Smooth muscle cell (in vitro differentiated cells): ENCODE results near the gene MDGA2. TPM values are rescaled to one million over a fixed set of nuclear protein-coding genes. Genes with fewer than 3 reads are reported as not detected.

ENCODE experiments used
- DNase-seq: peaks from one replicate; lab custom pipeline; 2025; ENCODE audit not compliant: unreplicated experiment; lab: John Stamatoyannopoulos, UW
- H2AFZ ChIP-seq: fragments of 200-600 bp; sonication (generic); 2 replicates; pipeline ENCODE4 v1.6.0; 2016; ENCODE audit warnings: antibody characterized with exemption, low read depth, mild to moderate bottlenecking
- H3F3A ChIP-seq: fragments of 200-600 bp; sonication (generic); 2 replicates; pipeline ENCODE4 v1.6.0; 2017; ENCODE audit warnings: antibody characterized with exemption, low read depth
- H3K27ac ChIP-seq: fragments of 200-600 bp; sonication (generic); 2 replicates; pipeline ENCODE4 v1.5.1; 2016; ENCODE audit warnings: low read depth, mild to moderate bottlenecking
- H3K27me3 ChIP-seq: fragments of 200-600 bp; sonication (generic); 2 replicates; pipeline ENCODE4 v1.6.1; 2016; ENCODE audit warnings: low read depth, mild to moderate bottlenecking
- H3K36me3 ChIP-seq: fragments of 200-600 bp; sonication (generic); 2 replicates; pipeline ENCODE4 v1.5.1; 2016; ENCODE audit warnings: low read depth
- H3K4me1 ChIP-seq: fragments of 200-600 bp; sonication (generic); 2 replicates; pipeline ENCODE4 v1.5.1; 2016; ENCODE audit warnings: low read depth
- H3K4me2 ChIP-seq: fragments of 200-600 bp; sonication (generic); 2 replicates; pipeline ENCODE4 v1.6.0; 2016; ENCODE audit warnings: mild to moderate bottlenecking
- H3K4me3 ChIP-seq: fragments of 200-600 bp; sonication (generic); 2 replicates; pipeline ENCODE4 v1.5.1; 2016; ENCODE audit warnings: mild to moderate bottlenecking
- H3K79me2 ChIP-seq: fragments of 200-600 bp; sonication (generic); 2 replicates; pipeline ENCODE4 v1.6.0; 2016; ENCODE audit warnings: low read depth, mild to moderate bottlenecking
- H3K9ac ChIP-seq: fragments of 200-600 bp; sonication (generic); 2 replicates; pipeline ENCODE4 v1.6.0; 2016; ENCODE audit warnings: low read depth
- H3K9me3 ChIP-seq: fragments of 200-600 bp; sonication (generic); replicated peaks from 2 replicates; pipeline ENCODE4 v1.5.1; 2016; ENCODE audit warnings: low read depth
- H4K20me1 ChIP-seq: fragments of 200-600 bp; sonication (generic); 2 replicates; pipeline ENCODE4 v1.6.0; 2016; ENCODE audit warnings: low read depth
- CTCF ChIP-seq: fragments of 200-600 bp; sonication (generic); IDR thresholded peaks from 2 replicates; pipeline ENCODE4 v1.5.1; 2017; ENCODE audit warnings: borderline replicate concordance, mild to moderate bottlenecking, antibody characterized with exemption; ENCODE audit not compliant: insufficient read depth, poor library complexity, severe bottlenecking
- WGBS: methylation state at CpG from one replicate; pipeline ENCODE4 v1.1.7; 2016; ENCODE audit warnings: low lambda C conversion rate; 5-methylcytosine and 5-hydroxymethylcytosine counted together
- polyA plus RNA-seq: library from polyadenylated mRNA; unstranded; fragments of >200 nt; fragmentation: Nextera tagmentation; extraction: Ambion mirVana; gene quantifications from 2 replicates; pipeline ENCODE4 v1.2.1, GENCODE V29; 2016
- total RNA-seq: library from RNA; depleted of rRNA; stranded (reverse); fragments of >200 nt; gene quantifications from 2 replicates; pipeline ENCODE4 v1.2.3, GENCODE V29; 2014

The MDGA2 gene
- total and polyA plus RNA-seq, 2 experiments from 2014 or later: 1.4 to 1.8 TPM

GRCh38 chr14:47009615-47010014 lies 665.8 kb downstream of the MDGA2 start:
- Histone ChIP-seq H3K27ac (no peak overlapping the region), H3K27me3 (no peaks in the 10 kb centered on the region), H4K20me1 (no peaks in the 10 kb centered on the region), H3K4me3 (no peak overlapping the region), H3K4me2 (no peak overlapping the region), H3K9me3 (no peaks in the 10 kb centered on the region), H3K9ac (no peak overlapping the region), H3K79me2 (no peaks in the 10 kb centered on the region), H3F3A (no peaks in the 10 kb centered on the region), H3K4me1 (no peaks in the 10 kb centered on the region), H2AFZ (no peak overlapping the region), H3K36me3 (no peaks in the 10 kb centered on the region)
- WGBS: 71% methylated on average over 3 of the region's 3 CpGs
- DNase-seq: no peak
- TF ChIP-seq CTCF: no peak

- Histone ChIP-seq H3K4me3 (no peak overlapping the region), H3K4me1 (no peaks in the 10 kb centered on the region), H3K4me2 (no peak overlapping the region), H2AFZ (no peak overlapping the region), H3K27me3 (no peaks in the 10 kb centered on the region), H3K79me2 (no peaks in the 10 kb centered on the region), H3K9ac (no peak overlapping the region), H3F3A (no peaks in the 10 kb centered on the region), H3K27ac (no peak overlapping the region), H3K9me3 (no peaks in the 10 kb centered on the region), H4K20me1 (no peaks in the 10 kb centered on the region), H3K36me3 (no peaks in the 10 kb centered on the region)
- WGBS: 94% methylated on average over 2 of the region's 2 CpGs
- no peak for TF ChIP-seq CTCF
- DNase-seq: no peak
These were observed 666.7 kb downstream of the MDGA2 start for GRCh38 chr14:47008732-47009131.

GRCh38 chr14:46999661-47000060 lies 675.7 kb downstream of the MDGA2 start:
- Histone ChIP-seq H3F3A (no peaks in the 10 kb centered on the region), H2AFZ (no peak overlapping the region), H4K20me1 (no peaks in the 10 kb centered on the region), H3K27me3 (no peaks in the 10 kb centered on the region), H3K4me1 (no peaks in the 10 kb centered on the region), H3K27ac (no peak overlapping the region), H3K4me2 (no peak overlapping the region), H3K79me2 (no peaks in the 10 kb centered on the region), H3K9ac (no peak overlapping the region), H3K4me3 (no peak overlapping the region), H3K36me3 (no peaks in the 10 kb centered on the region), H3K9me3 (no peaks in the 10 kb centered on the region)
- DNase-seq: no peak
- WGBS: 67% methylated on average over 1 of the region's 1 CpG
- TF ChIP-seq CTCF: no peak

DNA sequence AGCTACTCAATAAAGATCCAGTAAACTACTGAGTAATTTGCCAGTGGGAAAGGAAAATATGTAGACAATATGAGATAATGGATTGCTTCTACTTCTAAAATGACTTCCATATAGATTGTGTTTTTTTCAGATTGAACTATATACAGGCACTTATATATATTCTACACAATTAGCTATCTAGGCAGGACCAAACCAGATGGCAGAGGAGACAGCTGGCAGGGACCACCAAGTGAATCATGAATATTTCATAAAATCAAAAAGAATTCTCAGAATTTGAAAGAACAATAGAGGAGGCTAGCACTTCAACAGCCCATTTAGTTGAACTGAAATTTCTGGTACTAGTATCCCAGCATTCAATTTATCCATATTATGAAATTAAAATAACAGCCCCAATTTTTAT lies 685.8 kb downstream of the MDGA2 start:
- Histone ChIP-seq H3K79me2 (no peaks in the 10 kb centered on the region), H2AFZ (no peak overlapping the region), H3K4me2 (no peak overlapping the region), H3K9me3 (no peaks in the 10 kb centered on the region), H3K4me3 (no peak overlapping the region), H3F3A (no peaks in the 10 kb centered on the region), H3K36me3 (no peaks in the 10 kb centered on the region), H3K27me3 (peaks cover 3% of the 10 kb centered on the region), H4K20me1 (no peaks in the 10 kb centered on the region), H3K27ac (no peak overlapping the region), H3K9ac (no peak overlapping the region), H3K4me1 (no peaks in the 10 kb centered on the region)
- DNase-seq: no peak
- no peak for TF ChIP-seq CTCF
